Activated naive CD8-positive, alpha-beta T cell treated with anti-CD3 and anti-CD28 coated beads, Interleukin-2, amount 50 U/mL, for 24 hours (primary cell): ENCODE results near the gene AKT2.

Source experiments
- ATAC-seq: fragments of 150-1000 bp; cut with Tn5 transposase; one replicate; pipeline ENCODE4 v1.10.0; 2021
- DNase-seq: peaks from one replicate; pipeline ENCODE4 v3.0.0; 2021
- H3K27ac Mint-ChIP-seq: one replicate; pipeline ENCODE4 v1.8.0; 2021; ENCODE audit warnings: mild to moderate bottlenecking, mixed read lengths
- H3K27me3 Mint-ChIP-seq: one replicate; pipeline ENCODE4 v1.8.0; 2021; ENCODE audit warnings: mixed read lengths
- H3K36me3 Mint-ChIP-seq: one replicate; pipeline ENCODE4 v1.8.0; 2021; ENCODE audit warnings: low read depth, mixed read lengths
- H3K4me1 Mint-ChIP-seq: one replicate; pipeline ENCODE4 v1.8.0; 2021; ENCODE audit warnings: mixed read lengths
- H3K4me3 Mint-ChIP-seq: one replicate; pipeline ENCODE4 v1.8.0; 2021; ENCODE audit warnings: mild to moderate bottlenecking, moderate library complexity, mixed read lengths
- H3K9me3 Mint-ChIP-seq: one replicate; pipeline ENCODE4 v1.8.0; 2021; ENCODE audit warnings: mixed read lengths

The AKT2 gene

DNA sequence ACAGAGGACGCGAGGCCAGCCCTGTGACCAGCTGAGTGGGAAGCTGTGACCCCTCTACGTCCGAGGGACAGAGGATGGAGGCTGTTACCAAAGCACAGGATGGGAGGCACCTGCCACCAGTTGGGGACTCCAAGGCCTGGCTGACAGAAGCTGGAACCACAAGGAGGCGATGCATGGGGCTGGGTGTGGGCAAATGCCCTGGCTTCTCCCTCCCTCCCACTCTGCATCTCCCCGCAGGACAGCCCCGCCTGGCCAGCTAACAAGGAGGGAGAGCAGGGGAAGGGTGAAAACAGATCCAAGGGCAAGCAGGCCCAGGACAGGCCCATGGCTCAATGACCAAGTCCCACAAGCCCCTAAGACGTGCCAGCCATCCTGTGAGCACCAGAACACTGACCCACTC is 28.6 kb downstream of the AKT2 start:
- DNase-seq (no peak), ATAC-seq (no peak)
- Mint-ChIP-seq H3K9me3 (no peaks in the 10 kb centered on the region), H3K4me1 (peaks cover 13% of the 10 kb centered on the region), H3K36me3 (peaks cover 21% of the 10 kb centered on the region), H3K27me3 (no peaks in the 10 kb centered on the region), H3K27ac (no peak overlapping the region), H3K4me3 (no peak overlapping the region)

DNA sequence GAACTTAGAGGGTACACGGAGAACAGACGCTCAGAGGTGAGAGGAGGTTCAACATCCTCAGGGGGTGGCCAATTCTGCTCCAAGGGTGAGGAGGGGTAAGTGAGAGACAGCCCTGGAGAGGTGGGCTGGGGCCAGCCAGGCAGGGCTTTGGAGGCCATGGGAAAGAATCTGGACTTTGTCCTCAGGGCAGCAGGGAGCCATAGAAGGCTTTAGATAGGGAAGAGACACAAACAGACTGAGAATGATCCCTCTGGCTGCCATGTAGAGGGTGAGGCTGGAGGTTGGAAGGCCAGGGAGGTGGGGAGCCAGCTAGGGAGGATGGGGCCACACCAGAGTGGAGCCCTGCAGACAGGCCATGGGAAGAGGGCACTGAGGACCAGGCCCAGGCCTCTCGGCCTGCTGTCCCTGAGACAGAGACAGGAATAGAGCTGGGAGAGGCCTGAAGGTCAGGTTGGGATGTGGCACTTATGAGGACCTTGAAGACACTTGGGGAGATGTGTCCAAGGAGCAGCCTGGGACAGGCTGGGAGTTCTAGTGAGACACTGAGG is 29.5 kb downstream of the AKT2 start:
- Mint-ChIP-seq H3K9me3 (no peaks in the 10 kb centered on the region), H3K4me3 (no peak overlapping the region), H3K27me3 (no peaks in the 10 kb centered on the region), H3K36me3 (peaks cover 20% of the 10 kb centered on the region), H3K27ac (peak overlapping the region; percentile 5), H3K4me1 (peaks cover 12% of the 10 kb centered on the region)
- no peak for DNase-seq
- ATAC-seq = no peak

DNA sequence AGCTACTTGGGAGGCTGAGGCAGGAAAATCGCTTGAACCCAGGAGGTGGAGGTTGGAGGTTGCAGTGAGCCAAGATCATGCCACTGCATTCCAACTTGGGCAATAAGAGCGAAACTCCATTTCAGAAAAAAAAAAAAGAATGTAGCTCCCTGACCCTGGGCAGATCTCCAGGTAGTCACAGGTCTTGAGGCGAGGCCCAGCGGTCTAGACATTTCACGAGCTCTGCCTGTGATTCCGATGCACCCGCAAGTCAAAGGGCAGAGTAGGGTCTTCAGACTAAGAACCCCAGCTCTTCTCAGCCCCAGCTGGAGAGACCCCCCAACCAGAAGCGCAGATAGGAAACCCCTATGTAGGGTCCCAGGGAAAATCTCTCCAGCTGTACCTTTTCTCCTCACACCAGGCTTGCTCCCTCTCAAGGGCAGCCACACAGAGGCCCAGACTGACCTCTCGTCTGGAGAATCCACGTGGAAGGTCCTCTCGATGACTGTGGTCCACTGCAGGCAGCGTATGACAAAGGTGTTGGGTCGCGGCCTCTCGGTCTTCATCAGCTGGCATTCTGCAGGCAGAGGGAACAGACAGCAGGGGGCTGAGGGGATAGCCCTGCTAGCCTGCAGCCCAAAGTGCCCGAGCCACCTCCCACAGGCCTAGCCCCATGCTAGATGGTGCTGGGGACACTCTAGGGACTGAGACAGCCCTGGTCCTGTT is 30.3 kb downstream of the AKT2 start:
- Mint-ChIP-seq H3K27me3 (no peaks in the 10 kb centered on the region), H3K27ac (no peak overlapping the region), H3K36me3 (peaks cover 21% of the 10 kb centered on the region), H3K9me3 (no peaks in the 10 kb centered on the region), H3K4me1 (peaks cover 13% of the 10 kb centered on the region), H3K4me3 (no peak overlapping the region)
- no peak for DNase-seq
- ATAC-seq = no peak

DNA sequence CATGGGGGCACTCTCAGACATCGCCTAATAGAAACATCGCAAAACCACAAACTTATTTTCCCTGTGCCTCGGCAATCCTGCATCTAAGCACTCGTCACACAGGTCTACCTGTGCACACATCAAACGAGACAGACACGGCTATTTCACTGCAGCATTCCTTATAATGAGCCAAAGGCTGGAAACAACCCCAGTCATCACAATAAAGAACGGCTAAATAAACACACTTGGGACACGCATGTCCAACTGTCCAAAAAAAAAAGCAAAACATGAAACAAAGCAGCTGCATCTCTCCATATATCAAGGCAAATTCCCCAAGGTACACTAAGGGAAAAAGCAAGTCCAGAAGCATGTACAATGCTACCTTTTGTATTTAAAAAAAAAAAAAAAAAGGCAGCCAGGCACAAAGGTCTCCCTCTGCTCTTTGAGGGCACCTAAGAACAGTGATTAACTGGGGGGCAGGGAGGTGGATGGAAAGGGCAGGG is 31.5 kb downstream of the AKT2 start:
- Mint-ChIP-seq H3K4me3 (no peak overlapping the region), H3K36me3 (peaks cover 22% of the 10 kb centered on the region)
- no peak for ATAC-seq

DNA sequence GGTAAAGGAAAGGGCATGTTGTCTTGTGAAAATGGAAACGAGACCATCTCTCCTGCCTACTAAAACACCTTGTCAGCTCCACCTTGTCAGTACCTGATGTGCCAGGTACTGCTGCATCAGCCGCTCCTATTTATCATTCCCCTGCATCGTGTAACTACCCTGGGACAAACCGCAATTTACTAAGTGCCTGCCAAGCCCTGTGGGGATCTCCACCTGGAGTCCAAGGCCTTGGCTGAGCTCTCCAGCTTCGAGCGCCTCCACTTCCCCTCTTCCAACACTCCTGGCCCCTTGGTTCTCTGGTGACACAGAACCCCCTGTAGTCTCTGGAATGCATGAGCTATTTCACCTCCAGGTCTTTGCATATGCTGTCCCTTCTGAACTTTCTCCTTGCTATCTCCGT is 32.8 kb downstream of the AKT2 start:
- Mint-ChIP-seq H3K9me3 (no peaks in the 10 kb centered on the region), H3K36me3 (peaks cover 22% of the 10 kb centered on the region)

More for the DNA sequence above, 31.5 kb downstream of the AKT2 start:
- H3K27me3 Mint-ChIP-seq = no peaks in the 10 kb centered on the region
- no peaks in the 10 kb centered on the region for H3K9me3 Mint-ChIP-seq
- no peak overlapping the region for H3K27ac Mint-ChIP-seq
- DNase-seq = no peak
- peaks cover 12% of the 10 kb centered on the region for H3K4me1 Mint-ChIP-seq

DNA sequence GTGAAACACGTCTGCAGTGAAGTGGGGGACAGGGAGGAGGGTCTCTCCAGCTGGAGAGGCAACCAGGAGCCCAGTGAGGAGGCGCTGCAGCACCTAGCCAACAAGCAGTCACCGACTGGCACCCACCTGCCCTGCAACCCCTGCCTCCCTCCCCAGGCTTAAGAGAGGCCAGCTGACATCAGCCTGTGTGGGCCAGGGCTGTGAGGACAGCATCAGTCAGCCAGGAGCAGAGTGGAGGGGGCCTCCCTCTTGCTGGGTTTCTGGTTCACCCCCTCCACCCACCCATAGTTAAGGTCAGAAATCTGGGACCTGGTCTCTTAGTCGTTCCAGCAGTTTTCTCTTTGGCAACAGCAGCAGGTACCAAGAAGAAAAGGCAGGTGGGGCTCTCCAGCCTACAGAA is 33.2 kb downstream of the AKT2 start:
- ATAC-seq = no peak
- Mint-ChIP-seq H3K4me3 (no peak overlapping the region), H3K4me1 (peaks cover 9% of the 10 kb centered on the region), H3K27me3 (no peaks in the 10 kb centered on the region), H3K9me3 (no peaks in the 10 kb centered on the region), H3K36me3 (peaks cover 22% of the 10 kb centered on the region), H3K27ac (no peak overlapping the region)
- no peak for DNase-seq

More for the DNA sequence above, 32.8 kb downstream of the AKT2 start:
- ATAC-seq (no peak), DNase-seq (no peak)
- Mint-ChIP-seq H3K27me3 (no peaks in the 10 kb centered on the region), H3K4me3 (no peak overlapping the region), H3K4me1 (peaks cover 9% of the 10 kb centered on the region), H3K27ac (no peak overlapping the region)

DNA sequence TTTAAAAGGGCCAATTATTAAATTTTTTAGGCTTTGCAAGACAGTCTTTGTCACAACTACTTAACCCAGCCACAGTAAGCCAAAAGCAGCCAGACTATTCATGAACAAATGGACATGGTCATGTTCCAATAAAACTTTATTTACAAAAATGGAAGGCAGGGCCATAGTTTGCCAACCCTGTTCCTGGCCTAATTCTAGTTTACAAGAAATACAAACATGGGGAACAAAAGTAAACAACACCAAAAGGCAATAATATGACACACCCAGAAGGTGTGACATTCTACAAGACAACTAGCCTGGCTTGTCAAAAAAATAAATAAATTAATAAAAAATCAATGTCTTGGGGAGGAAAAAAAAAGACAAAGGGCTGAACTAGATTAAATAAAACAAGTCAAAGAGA is 33.9 kb downstream of the AKT2 start:
- Mint-ChIP-seq H3K9me3 (no peaks in the 10 kb centered on the region), H3K27me3 (no peaks in the 10 kb centered on the region), H3K27ac (no peak overlapping the region), H3K4me3 (no peak overlapping the region), H3K36me3 (peaks cover 22% of the 10 kb centered on the region), H3K4me1 (peaks cover 6% of the 10 kb centered on the region)
- no peak for ATAC-seq
- DNase-seq = no peak

DNA sequence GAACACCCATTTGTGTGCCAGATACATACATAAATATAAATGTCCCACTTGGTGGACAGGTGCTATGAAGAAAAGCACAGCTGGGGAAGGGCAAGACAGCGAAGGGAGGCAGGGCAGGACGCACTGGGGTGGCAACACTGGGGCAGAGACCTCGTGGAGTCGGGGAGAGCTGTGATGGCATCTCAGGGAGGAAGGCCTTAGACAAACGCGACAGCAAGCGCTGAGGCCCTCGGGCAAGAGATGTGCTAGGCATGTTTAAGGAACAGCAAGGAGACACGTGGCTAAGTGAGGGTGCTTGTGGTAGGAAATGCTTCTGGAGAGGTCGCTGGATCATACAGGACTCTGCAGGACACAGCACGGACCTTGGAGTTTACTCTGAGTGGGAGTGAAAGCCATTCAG is 35.4 kb downstream of the AKT2 start:
- no peaks in the 10 kb centered on the region for H3K27me3 Mint-ChIP-seq
- H3K36me3 Mint-ChIP-seq = peaks cover 16% of the 10 kb centered on the region
- ATAC-seq = no peak
- no peak for DNase-seq
- peaks cover 4% of the 10 kb centered on the region for H3K4me1 Mint-ChIP-seq
- no peak overlapping the region for H3K27ac Mint-ChIP-seq
- H3K4me3 Mint-ChIP-seq = no peak overlapping the region
- no peaks in the 10 kb centered on the region for H3K9me3 Mint-ChIP-seq

DNA sequence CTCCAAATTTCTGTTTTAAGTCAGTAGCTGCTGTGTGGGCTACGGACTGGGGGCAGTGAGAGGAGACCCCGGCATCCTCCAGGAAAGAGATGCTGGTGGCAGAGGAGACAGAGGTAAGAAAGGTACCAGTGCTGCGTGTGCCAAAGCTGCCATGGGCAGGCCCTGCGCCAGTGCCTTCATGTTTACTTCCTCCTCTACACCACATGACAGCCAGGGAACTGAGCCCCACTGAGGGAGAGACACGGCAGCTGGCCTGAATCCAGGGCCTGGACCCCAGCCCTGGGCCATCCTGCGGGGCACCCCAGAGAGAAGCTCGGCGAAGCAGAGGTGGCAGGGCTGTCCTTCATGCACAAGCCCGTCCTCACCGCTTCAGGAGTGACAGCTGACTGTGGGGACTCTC is 35.9 kb downstream of the AKT2 start:
- ATAC-seq (no peak), DNase-seq (no peak)
- Mint-ChIP-seq H3K36me3 (peaks cover 15% of the 10 kb centered on the region), H3K4me3 (no peak overlapping the region), H3K4me1 (peaks cover 4% of the 10 kb centered on the region), H3K27ac (no peak overlapping the region), H3K27me3 (no peaks in the 10 kb centered on the region), H3K9me3 (no peaks in the 10 kb centered on the region)

DNA sequence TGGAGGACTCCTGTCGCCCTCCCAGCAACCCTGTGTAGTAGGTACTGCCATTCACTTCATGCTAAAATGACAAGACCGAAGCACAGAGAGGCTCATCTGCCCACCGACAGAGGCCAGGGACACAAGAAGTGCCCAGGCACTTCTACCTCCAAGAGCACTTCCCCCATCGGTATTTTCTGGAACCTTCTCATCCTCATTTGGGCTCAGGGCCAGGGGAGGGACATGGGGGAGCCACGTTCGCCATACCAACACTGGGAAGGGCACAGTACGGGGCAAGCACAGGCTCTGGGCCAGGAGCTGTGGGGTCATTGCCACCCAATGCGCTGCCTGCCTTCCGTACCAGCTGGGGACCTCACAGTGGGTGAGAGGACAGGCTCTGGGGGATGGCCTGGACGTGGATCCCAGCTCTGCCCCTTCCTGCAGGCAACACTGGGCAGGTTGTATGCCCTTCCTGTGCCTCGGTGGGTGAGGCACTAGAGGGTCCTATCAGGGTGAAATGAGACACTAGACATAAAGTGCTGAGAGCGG is 37.3 kb downstream of the AKT2 start:
- ATAC-seq = no peak
- Mint-ChIP-seq H3K27me3 (no peaks in the 10 kb centered on the region), H3K9me3 (no peaks in the 10 kb centered on the region), H3K36me3 (peaks cover 8% of the 10 kb centered on the region), H3K4me1 (peaks cover 4% of the 10 kb centered on the region), H3K4me3 (no peak overlapping the region), H3K27ac (no peak overlapping the region)
- DNase-seq = no peak

DNA sequence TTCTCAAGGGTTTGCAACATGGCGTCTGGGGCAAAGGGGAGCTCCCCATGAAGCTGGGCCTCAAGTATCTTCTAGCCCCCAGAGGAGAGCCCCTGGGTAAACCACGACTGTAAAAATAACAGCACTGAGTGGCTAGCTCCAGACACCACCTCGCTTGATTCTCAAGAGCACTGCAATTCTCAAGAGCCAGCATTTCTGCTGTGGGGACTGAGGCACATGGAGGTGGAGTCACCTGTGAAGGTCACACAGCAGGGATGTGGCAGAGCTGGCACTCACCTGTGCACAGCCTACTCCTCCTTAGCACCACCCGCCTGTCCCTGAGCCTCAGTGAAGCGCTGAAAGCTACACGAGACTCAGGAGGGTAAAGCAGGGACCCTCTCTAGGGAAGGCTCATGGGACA is 38.0 kb downstream of the AKT2 start:
- H3K27me3 Mint-ChIP-seq = no peaks in the 10 kb centered on the region
- H3K27ac Mint-ChIP-seq = no peak overlapping the region
- H3K36me3 Mint-ChIP-seq = peaks cover 6% of the 10 kb centered on the region

DNA sequence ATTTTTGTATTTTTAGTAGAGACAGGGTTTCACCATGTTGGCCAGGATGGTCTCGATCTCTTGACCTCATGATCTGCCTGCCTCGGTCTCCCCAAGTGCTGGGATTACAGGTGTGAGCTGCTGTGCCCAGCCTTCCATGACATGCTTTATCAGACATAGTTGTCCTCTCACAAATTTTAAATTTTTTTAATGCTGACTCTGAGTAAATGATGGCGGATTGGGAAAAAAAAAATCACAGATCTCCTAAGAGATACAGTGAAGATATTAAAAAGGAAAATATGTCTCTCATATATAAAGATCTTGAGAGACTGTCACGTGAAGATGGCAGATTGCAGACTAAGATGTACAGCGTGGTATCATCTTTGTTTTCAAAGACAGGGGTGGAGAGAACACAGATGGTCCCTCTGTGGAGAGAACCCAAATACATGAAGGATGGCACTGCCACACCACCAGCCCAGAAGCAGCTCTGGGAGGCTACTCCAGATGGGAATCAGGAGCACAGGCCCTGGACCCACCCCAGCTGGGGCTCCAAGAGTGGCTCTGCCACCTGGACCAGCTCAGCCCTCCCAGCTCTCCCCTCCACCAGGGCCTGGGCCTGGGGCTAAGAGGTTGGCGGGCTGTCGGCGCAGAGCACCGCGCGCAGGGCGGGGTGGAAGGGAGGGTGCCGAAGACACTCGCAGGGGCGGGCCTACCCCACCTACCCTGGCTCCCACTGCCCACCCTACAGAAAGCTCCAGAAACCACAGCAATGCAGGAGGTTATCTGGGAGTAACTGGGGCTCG is 38.7 kb downstream of the AKT2 start:
- Mint-ChIP-seq H3K36me3 (peaks cover 6% of the 10 kb centered on the region), H3K4me1 (peaks cover 4% of the 10 kb centered on the region), H3K27ac (no peak overlapping the region), H3K4me3 (no peak overlapping the region), H3K27me3 (no peaks in the 10 kb centered on the region), H3K9me3 (no peaks in the 10 kb centered on the region)
- DNase-seq = no peak
- ATAC-seq = no peak

More for the DNA sequence above, 38.0 kb downstream of the AKT2 start:
- H3K4me1 Mint-ChIP-seq = peaks cover 4% of the 10 kb centered on the region
- H3K4me3 Mint-ChIP-seq = no peak overlapping the region
- ATAC-seq (no peak), DNase-seq (no peak)
- no peaks in the 10 kb centered on the region for H3K9me3 Mint-ChIP-seq

DNA sequence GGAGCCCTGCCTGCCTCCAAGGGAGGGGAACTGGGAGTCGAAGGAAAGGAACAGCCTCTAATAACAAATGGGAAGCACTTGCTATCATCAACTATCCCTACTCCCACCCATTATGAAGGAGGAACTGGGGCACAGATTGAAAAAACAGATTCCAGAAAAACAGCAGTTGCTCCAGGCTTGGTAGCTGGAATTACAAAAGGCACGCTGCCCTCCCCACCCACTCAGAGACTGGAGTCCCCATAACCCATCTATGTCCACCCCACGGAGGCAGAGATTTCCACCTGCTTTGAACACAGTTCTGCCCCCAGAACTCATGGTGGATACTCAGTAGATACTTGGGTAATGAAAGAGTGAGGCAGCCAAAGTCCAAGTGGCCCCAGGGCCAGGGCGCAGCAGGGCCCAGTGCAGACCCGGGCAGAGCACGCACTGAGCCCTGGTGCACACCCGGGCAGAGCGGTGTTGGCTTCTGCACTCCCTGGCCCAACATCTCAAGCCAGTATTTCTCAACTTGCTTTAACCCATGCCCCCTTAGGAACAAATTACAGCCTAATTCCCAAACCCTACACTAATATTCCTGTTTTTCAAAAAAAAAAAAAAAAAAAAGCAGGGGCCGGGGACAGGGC is 39.5 kb downstream of the AKT2 start:
- Mint-ChIP-seq H3K27ac (no peak overlapping the region), H3K4me3 (no peak overlapping the region), H3K9me3 (no peaks in the 10 kb centered on the region), H3K27me3 (no peaks in the 10 kb centered on the region), H3K36me3 (peaks cover 9% of the 10 kb centered on the region), H3K4me1 (peaks cover 4% of the 10 kb centered on the region)
- ATAC-seq = no peak
- no peak for DNase-seq

DNA sequence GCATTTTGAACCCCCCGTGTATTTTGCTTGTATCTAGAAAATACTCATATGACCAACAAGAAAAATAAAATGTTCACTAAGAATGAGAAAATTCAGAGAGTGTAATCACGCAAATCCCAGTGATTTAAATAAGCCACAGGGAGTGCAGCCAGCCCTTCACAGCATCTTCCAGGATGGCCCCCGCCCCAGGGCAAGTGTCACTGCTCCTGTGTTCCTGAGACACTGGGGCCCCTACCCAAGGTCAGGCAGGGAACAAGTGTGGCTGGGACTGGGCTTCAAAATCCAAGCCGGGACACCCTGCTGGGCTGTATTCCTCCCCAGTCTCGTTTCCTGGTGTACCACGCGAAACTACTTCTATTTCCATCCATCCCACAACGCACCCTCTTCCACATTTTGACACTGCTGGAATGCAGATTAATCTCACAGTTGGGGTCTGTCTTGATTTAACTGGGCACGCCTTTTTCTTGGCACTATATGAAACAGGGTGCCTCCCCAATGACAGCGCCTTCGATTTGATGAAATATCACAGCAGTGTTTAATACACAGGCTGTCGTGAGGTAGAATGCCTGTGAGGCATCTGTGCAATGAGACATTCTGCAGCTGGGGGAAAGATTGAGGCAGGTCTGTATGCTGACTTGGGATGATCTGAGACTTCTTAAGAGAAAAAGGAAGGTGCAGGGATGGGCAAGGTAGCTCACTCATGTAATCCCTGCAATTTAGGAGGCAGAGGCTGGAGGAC is 40.4 kb downstream of the AKT2 start:
- ATAC-seq (no peak), DNase-seq (no peak)
- Mint-ChIP-seq H3K9me3 (no peaks in the 10 kb centered on the region), H3K4me3 (no peak overlapping the region), H3K27ac (no peak overlapping the region), H3K36me3 (peaks cover 7% of the 10 kb centered on the region), H3K4me1 (peaks cover 1% of the 10 kb centered on the region), H3K27me3 (no peaks in the 10 kb centered on the region)
